Lung (tissue), 12 donors: ENCODE results near the gene ZBTB42. TPM values are rescaled to one million over a fixed set of nuclear protein-coding genes. Genes with fewer than 3 reads are reported as not detected.
A peak's percentile ranks its signal among the peaks of the same experiment; 100 is the strongest.

ENCODE experiments used
- ATAC-seq: fragments of 200-7000 bp; cut with Tn5 transposase; one replicate; pipeline ENCODE4 v1.9.1; 2020; ENCODE audit warnings: moderate number of reproducible peaks; ENCODE audit not compliant: insufficient read depth, low FRiP score
- DNase-seq, 3 donors: peaks; one replicate each; pipeline ENCODE4 v3.0.0-alpha.2; 2013 to 2017
- H3K27ac ChIP-seq, 2 donors: one replicate each; pipeline ENCODE4 v1.5.1; 2013; ENCODE audit warnings: mild to moderate bottlenecking in 2 of 2, moderate library complexity in 2 of 2, control low read depth in 1 of 2, inconsistent platforms in 1 of 2, low read depth in 1 of 2, low read length in 1 of 2
- H3K27me3 ChIP-seq, 3 donors: one replicate each; pipeline ENCODE4 v1.5.1; 2013; ENCODE audit warnings: low read length in 2 of 3; ENCODE audit not compliant: control insufficient read depth in 3 of 3, insufficient read depth in 3 of 3
- H3K36me3 ChIP-seq, 4 donors: one replicate each; pipeline ENCODE4 v1.5.1; 2013; ENCODE audit warnings: low read length in 4 of 4, mild to moderate bottlenecking in 1 of 4, moderate library complexity in 1 of 4; ENCODE audit not compliant: control insufficient read depth in 4 of 4, insufficient read depth in 4 of 4
- H3K4me1 ChIP-seq, 5 donors: one replicate each; pipeline ENCODE4 v1.5.1; 2013; ENCODE audit warnings: low read length in 5 of 5, mild to moderate bottlenecking in 2 of 5, moderate library complexity in 1 of 5; ENCODE audit not compliant: control insufficient read depth in 5 of 5, insufficient read depth in 5 of 5
- H3K4me3 ChIP-seq: one replicate; pipeline ENCODE4 v1.5.1; 2013; ENCODE audit warnings: mild to moderate bottlenecking, control low read depth, moderate library complexity
- H3K9ac ChIP-seq, 2 donors: one replicate each; pipeline ENCODE4 v1.5.1; 2013; ENCODE audit warnings: low read length in 2 of 2, control low read depth in 1 of 2; ENCODE audit not compliant: insufficient read depth in 1 of 2
- H3K9me3 ChIP-seq, 4 donors: one replicate each; pipeline ENCODE4 v1.5.1; 2013; ENCODE audit warnings: low read length in 3 of 4, mild to moderate bottlenecking in 1 of 4, moderate library complexity in 1 of 4; ENCODE audit not compliant: control insufficient read depth in 4 of 4, insufficient read depth in 3 of 4
- CTCF ChIP-seq: IDR thresholded peaks from 2 replicates; pipeline ENCODE4 v1.5.1; 2012; ENCODE audit warnings: mild to moderate bottlenecking; ENCODE audit errors: control extremely low read depth, extremely low read depth
- whole genome bisulfite sequencing, 2 donors: extraction: QIAGEN DNeasy Blood & Tissue Kit; methylation state at CpG; one replicate each; pipeline ENCODE4 v1.1.7; 2013; 5-methylcytosine and 5-hydroxymethylcytosine counted together
- polyA plus RNA-seq, 2 donors: library from polyadenylated mRNA; stranded (reverse); fragments of 200-250 nt; gene quantifications; one replicate each; pipeline ENCODE4 v1.2.1, GENCODE V29; 2013
- total RNA-seq, 2 donors: library from RNA; depleted of rRNA in 1 of 2; stranded (reverse); fragments of >200 nt in 1 of 2; gene quantifications; one replicate each; pipeline ENCODE4 v1.2.1, GENCODE V29; 2014 to 2021
- donor health status: control.
- donor health status: control.
- donor health status: Bipolar disorder and iron deficiency.
- donor health status: healthy.
- donor health status: DM: yes; HTN: yes; CAD: no.

The ZBTB42 gene
- total and polyA plus RNA-seq, 4 donors, result 10.2 to 18.6 (median 11.7) TPM

GRCh38 chr14:104788161-104788818 is 12.6 kb upstream of the ZBTB42 start:
- H3K9ac ChIP-seq, result no peak overlapping the region
- peak overlapping the region in 1 of 2 donors; percentile 6 for H3K27ac ChIP-seq
- peaks cover 0 to 42% (median 10%) of the 10 kb centered on the region in 4 donors for H3K36me3 ChIP-seq
- TF ChIP-seq CTCF, result no peak
- WGBS, 2 donors, result 86 to 94% methylated on average over 14 of the region's 14 CpGs
- peaks cover under 1 to 44% (median 32%) of the 10 kb centered on the region in 5 donors for H3K4me1 ChIP-seq
- no peaks in the 10 kb centered on the region for H3K27me3 ChIP-seq
- ATAC-seq, result no peak
- no peaks in the 10 kb centered on the region for H3K9me3 ChIP-seq
- peak in 1 of 3 donors; percentile 54 for DNase-seq
- no peak overlapping the region for H3K4me3 ChIP-seq

GRCh38 chr14:104788873-104789663 is 11.8 kb upstream of the ZBTB42 start:
- H3K4me1 ChIP-seq, result peaks cover 8 to 51% (median 32%) of the 10 kb centered on the region in 5 donors
- H3K9ac ChIP-seq, result no peak overlapping the region
- ATAC-seq (no peak), DNase-seq (no peak)
- H3K9me3 ChIP-seq, result no peaks in the 10 kb centered on the region
- H3K36me3 ChIP-seq, result peaks cover 0 to 37% (median 10%) of the 10 kb centered on the region in 4 donors
- WGBS, 2 donors, result 82 to 85% methylated on average over 39 of the region's 39 CpGs
- no peak overlapping the region for H3K27ac ChIP-seq
- H3K4me3 ChIP-seq, result no peak overlapping the region
- no peaks in the 10 kb centered on the region for H3K27me3 ChIP-seq
- no peak for TF ChIP-seq CTCF

- H3K36me3 ChIP-seq, result peaks cover 0 to 36% (median 9%) of the 10 kb centered on the region in 4 donors
- no peaks in the 10 kb centered on the region for H3K9me3 ChIP-seq
- H3K27me3 ChIP-seq, result no peaks in the 10 kb centered on the region
- no peak for TF ChIP-seq CTCF
- no peak for DNase-seq
- H3K4me1 ChIP-seq, result peaks cover 10 to 51% (median 28%) of the 10 kb centered on the region in 5 donors
- no peak overlapping the region for H3K9ac ChIP-seq
- ATAC-seq, result no peak
- no peak overlapping the region for H3K4me3 ChIP-seq
- WGBS, 2 donors, result 89 to 91% methylated on average over 30 to 31 of the region's 31 CpGs
- no peak overlapping the region for H3K27ac ChIP-seq
Observed at GRCh38 chr14:104789752-104790743, 10.9 kb upstream of the ZBTB42 start.
